Measurements from ENCODE around the gene ARRB2. TPM values are rescaled to one million over a fixed set of nuclear protein-coding genes. Genes with fewer than 3 reads are reported as not detected.

Gene ARRB2
- total and polyA plus RNA-seq, 4 donors: 11.8 to 16.5 (median 13.9) TPM

DNA sequence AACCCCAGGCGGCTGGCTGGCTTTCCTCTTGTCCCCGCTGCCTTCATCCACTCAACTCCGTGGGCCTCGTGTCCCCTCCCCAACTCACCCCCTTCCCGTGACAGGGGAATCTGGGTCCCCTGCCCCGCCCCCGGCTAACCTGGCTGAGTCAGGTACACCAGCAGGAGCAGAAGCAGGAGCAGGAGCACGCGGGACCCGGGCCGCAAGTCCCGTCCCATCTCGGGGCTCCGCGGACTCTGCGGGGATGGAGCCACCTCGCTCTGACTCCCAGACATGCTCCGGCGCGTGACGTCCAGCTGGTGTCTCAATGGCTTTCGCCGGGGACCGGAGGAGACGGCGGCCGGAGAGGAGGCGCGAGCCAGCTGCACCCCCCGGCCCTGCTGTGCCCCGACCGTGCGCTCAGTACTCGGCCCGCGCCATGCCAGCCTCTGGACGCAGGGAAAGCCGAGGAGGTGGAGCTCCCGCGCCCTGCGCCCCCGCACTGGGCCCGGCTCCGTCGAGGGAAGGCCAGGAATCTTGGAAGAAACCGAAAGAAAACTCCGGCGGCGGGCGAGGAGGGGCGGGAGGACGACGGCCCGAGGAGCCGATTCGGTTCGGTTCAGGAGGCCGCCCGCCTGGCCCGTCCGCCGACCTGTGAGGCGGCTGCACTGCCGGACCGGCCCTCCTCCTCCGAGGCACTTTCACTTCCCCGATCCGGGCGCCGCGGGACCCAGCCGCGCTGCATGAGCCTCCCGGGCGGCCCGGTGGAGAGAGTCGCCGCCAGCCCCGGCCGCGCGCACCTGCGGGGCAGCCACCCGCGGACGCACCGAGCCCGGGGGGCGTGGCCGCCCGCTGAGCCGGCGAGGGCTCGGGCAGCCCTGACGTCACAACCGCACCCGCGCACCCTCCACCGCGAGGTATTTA, 28.9 kb downstream of the ARRB2 start, which contains the start of the genes CXCL16 and ZMYND15:
CXCL16 (minus strand) TSS at position 807 of the 903 bp plus-strand sequence; CDS start at position 218, 589 bp downstream.
ZMYND15 (plus strand) TSS at position 712 of the 903 bp plus-strand sequence. CDS start 716 bp downstream, outside the sequence.
- TF ChIP-seq HNF4A (conservative IDR thresholded peaks at IDR 0.05) (no peak), YY1 (IDR thresholded peaks at IDR 0.05) (peak; percentile 38)
- Histone ChIP-seq H3K36me3 (ENCODE audit: control insufficient read depth in 4 of 4, insufficient read depth in 3 of 4, low read depth in 1 of 4, low read length in 3 of 4) (no peaks in the 10 kb centered on the region), H3K9ac (ENCODE audit: low read depth in 1 of 2, low read length in 2 of 2) (peak within 1 kb of the TSS; percentile 66 to 76), H3K27ac (ENCODE audit: low read depth in 1 of 2, low read length in 2 of 2) (peak within 1 kb of the TSS; percentile 73 to 76), H3K4me1 (ENCODE audit: control insufficient read depth in 4 of 4, insufficient read depth in 4 of 4, low read length in 3 of 4) (peaks cover 2 to 20% (median 9%) of the 10 kb centered on the region in 4 donors), H3K27me3 (ENCODE audit: control insufficient read depth in 4 of 4, insufficient read depth in 4 of 4, low read length in 3 of 4) (no peaks in the 10 kb centered on the region), H3K9me3 (ENCODE audit: control insufficient read depth in 4 of 4, low read length in 3 of 4) (no peaks in the 10 kb centered on the region), H3K4me3 (ENCODE audit: low read depth in 1 of 3, low read length in 3 of 3) (peak within 1 kb of the TSS; percentile 52 to 85 (median 80))
- WGBS: under 1% methylated on average over 100 of the region's 100 CpGs
- DNase-seq (ENCODE audit: low spot score): no peak

DNA sequence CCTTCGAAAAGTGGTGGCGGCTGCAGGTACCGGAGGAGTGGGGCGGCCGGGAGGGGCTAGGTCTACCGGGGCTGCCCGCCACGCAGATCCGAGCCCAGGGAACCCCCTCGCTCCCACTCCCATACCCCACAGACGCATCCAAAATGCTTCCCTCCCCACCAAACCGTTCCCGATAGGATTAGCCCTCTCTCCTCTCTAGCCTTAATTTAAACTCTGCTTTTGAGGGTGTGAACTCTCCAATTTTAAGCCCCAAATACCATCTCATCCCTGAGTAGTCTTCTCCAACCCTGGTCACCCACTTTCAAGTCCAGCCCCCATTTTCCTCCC, 29.6 kb downstream of the ARRB2 start:
- TF ChIP-seq, protein P1, sequence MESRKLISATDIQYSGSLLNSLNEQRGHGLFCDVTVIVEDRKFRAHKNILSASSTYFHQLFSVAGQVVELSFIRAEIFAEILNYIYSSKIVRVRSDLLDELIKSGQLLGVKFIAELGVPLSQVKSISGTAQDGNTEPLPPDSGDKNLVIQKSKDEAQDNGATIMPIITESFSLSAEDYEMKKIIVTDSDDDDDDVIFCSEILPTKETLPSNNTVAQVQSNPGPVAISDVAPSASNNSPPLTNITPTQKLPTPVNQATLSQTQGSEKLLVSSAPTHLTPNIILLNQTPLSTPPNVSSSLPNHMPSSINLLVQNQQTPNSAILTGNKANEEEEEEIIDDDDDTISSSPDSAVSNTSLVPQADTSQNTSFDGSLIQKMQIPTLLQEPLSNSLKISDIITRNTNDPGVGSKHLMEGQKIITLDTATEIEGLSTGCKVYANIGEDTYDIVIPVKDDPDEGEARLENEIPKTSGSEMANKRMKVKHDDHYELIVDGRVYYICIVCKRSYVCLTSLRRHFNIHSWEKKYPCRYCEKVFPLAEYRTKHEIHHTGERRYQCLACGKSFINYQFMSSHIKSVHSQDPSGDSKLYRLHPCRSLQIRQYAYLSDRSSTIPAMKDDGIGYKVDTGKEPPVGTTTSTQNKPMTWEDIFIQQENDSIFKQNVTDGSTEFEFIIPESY (IDR thresholded peaks at IDR 0.05): no peak
- TF ChIP-seq RAD21 (IDR thresholded peaks at IDR 0.05) (no peak), TAF1 (conservative IDR thresholded peaks at IDR 0.05) (no peak), YY1 (IDR thresholded peaks at IDR 0.05) (no peak), GABPA (IDR thresholded peaks at IDR 0.05 in 1 of 2, conservative IDR thresholded peaks at IDR 0.05 in 1 of 2) (no peak), HNF4A (conservative IDR thresholded peaks at IDR 0.05) (no peak), RXRA (IDR thresholded peaks at IDR 0.05) (no peak), EGR1 (IDR thresholded peaks at IDR 0.05; ENCODE audit: low read depth in 2 of 2) (no peak), NR2F2 (IDR thresholded peaks at IDR 0.05) (no peak), FOXA2 (IDR thresholded peaks at IDR 0.05) (no peak), FOXA1 (IDR thresholded peaks at IDR 0.05) (no peak)
- TF ChIP-seq, protein P2, sequence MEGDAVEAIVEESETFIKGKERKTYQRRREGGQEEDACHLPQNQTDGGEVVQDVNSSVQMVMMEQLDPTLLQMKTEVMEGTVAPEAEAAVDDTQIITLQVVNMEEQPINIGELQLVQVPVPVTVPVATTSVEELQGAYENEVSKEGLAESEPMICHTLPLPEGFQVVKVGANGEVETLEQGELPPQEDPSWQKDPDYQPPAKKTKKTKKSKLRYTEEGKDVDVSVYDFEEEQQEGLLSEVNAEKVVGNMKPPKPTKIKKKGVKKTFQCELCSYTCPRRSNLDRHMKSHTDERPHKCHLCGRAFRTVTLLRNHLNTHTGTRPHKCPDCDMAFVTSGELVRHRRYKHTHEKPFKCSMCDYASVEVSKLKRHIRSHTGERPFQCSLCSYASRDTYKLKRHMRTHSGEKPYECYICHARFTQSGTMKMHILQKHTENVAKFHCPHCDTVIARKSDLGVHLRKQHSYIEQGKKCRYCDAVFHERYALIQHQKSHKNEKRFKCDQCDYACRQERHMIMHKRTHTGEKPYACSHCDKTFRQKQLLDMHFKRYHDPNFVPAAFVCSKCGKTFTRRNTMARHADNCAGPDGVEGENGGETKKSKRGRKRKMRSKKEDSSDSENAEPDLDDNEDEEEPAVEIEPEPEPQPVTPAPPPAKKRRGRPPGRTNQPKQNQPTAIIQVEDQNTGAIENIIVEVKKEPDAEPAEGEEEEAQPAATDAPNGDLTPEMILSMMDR (IDR thresholded peaks at IDR 0.05; ENCODE audit: low read depth, low read length, missing input control): no peak
- TF ChIP-seq, protein P3, sequence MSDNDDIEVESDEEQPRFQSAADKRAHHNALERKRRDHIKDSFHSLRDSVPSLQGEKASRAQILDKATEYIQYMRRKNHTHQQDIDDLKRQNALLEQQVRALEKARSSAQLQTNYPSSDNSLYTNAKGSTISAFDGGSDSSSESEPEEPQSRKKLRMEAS (IDR thresholded peaks at IDR 0.05): no peak
- TF ChIP-seq, protein P4, sequence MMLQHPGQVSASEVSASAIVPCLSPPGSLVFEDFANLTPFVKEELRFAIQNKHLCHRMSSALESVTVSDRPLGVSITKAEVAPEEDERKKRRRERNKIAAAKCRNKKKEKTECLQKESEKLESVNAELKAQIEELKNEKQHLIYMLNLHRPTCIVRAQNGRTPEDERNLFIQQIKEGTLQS (IDR thresholded peaks at IDR 0.05): no peak
- TF ChIP-seq, protein P5, sequence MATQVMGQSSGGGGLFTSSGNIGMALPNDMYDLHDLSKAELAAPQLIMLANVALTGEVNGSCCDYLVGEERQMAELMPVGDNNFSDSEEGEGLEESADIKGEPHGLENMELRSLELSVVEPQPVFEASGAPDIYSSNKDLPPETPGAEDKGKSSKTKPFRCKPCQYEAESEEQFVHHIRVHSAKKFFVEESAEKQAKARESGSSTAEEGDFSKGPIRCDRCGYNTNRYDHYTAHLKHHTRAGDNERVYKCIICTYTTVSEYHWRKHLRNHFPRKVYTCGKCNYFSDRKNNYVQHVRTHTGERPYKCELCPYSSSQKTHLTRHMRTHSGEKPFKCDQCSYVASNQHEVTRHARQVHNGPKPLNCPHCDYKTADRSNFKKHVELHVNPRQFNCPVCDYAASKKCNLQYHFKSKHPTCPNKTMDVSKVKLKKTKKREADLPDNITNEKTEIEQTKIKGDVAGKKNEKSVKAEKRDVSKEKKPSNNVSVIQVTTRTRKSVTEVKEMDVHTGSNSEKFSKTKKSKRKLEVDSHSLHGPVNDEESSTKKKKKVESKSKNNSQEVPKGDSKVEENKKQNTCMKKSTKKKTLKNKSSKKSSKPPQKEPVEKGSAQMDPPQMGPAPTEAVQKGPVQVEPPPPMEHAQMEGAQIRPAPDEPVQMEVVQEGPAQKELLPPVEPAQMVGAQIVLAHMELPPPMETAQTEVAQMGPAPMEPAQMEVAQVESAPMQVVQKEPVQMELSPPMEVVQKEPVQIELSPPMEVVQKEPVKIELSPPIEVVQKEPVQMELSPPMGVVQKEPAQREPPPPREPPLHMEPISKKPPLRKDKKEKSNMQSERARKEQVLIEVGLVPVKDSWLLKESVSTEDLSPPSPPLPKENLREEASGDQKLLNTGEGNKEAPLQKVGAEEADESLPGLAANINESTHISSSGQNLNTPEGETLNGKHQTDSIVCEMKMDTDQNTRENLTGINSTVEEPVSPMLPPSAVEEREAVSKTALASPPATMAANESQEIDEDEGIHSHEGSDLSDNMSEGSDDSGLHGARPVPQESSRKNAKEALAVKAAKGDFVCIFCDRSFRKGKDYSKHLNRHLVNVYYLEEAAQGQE (IDR thresholded peaks at IDR 0.05): no peak
- Histone ChIP-seq H3K9ac (ENCODE audit: low read depth in 1 of 2, low read length in 2 of 2) (peak overlapping the region; percentile 53 to 56), H3K4me1 (ENCODE audit: control insufficient read depth in 4 of 4, insufficient read depth in 4 of 4, low read length in 3 of 4) (peaks cover 2 to 14% (median 9%) of the 10 kb centered on the region in 4 donors), H3K36me3 (ENCODE audit: control insufficient read depth in 4 of 4, insufficient read depth in 3 of 4, low read depth in 1 of 4, low read length in 3 of 4) (no peaks in the 10 kb centered on the region), H3K27me3 (ENCODE audit: control insufficient read depth in 4 of 4, insufficient read depth in 4 of 4, low read length in 3 of 4) (no peaks in the 10 kb centered on the region), H3K27ac (ENCODE audit: low read depth in 1 of 2, low read length in 2 of 2) (peak overlapping the region; percentile 46 to 73), H3K4me3 (ENCODE audit: low read depth in 1 of 3, low read length in 3 of 3) (peak overlapping the region; percentile 52 to 85 (median 80)), H3K9me3 (ENCODE audit: control insufficient read depth in 4 of 4, low read length in 3 of 4) (no peaks in the 10 kb centered on the region)
- WGBS: 20% methylated on average over 13 of the region's 13 CpGs
- DNase-seq (ENCODE audit: low spot score): no peak
